Calu3 (cell line): ENCODE results near the gene KLRC4. TPM values are rescaled to one million over a fixed set of nuclear protein-coding genes. Genes with fewer than 3 reads are reported as not detected.

Experiments used
- BruUV-seq: library from RNA; stranded (reverse); fragments of 400-500 nt; replicated peaks from 2 replicates; lab custom pipeline; 2021; lab: Mats Ljungman, UMichigan
- CTCF ChIA-PET: fragments of 300-600 bp; sonication (Branson Sonifier 250); formaldehyde crosslinking; loops from one replicate; lab custom pipeline; 2022; ENCODE audit warnings: antibody characterized with exemption; lab: Charles Lee
- DNase-seq: peaks from one replicate; pipeline ENCODE4 v3.0.0; 2022
- H3K27ac Mint-ChIP-seq: one replicate; pipeline ENCODE4 v1.8.0; 2022; ENCODE audit warnings: mixed read lengths; ENCODE audit not compliant: unreplicated experiment
- H3K27me3 Mint-ChIP-seq: one replicate; pipeline ENCODE4 v1.8.0; 2022; ENCODE audit warnings: mixed read lengths; ENCODE audit not compliant: unreplicated experiment
- H3K36me3 Mint-ChIP-seq: one replicate; pipeline ENCODE4 v1.8.0; 2022; ENCODE audit warnings: mild to moderate bottlenecking, moderate library complexity, mixed read lengths; ENCODE audit not compliant: insufficient read depth, unreplicated experiment
- H3K4me1 Mint-ChIP-seq: one replicate; pipeline ENCODE4 v1.8.0; 2022; ENCODE audit warnings: mild to moderate bottlenecking, low read depth, mixed read lengths; ENCODE audit not compliant: unreplicated experiment
- H3K4me3 Mint-ChIP-seq: one replicate; pipeline ENCODE4 v1.8.0; 2022; ENCODE audit warnings: mild to moderate bottlenecking, low read depth, moderate library complexity, mixed read lengths; ENCODE audit not compliant: unreplicated experiment
- H3K9me3 Mint-ChIP-seq: one replicate; pipeline ENCODE4 v1.8.0; 2022; ENCODE audit warnings: low read depth, mixed read lengths; ENCODE audit not compliant: unreplicated experiment
- CTCF ChIP-seq: fragments of 200-600 bp; IDR thresholded peaks from one replicate; pipeline ENCODE4 v1.8.0; 2022; ENCODE audit warnings: antibody characterized with exemption; ENCODE audit not compliant: unreplicated experiment
- intact Hi-C: fragments of 100-400 bp; cut with micrococcal nuclease; formaldehyde crosslinking; loops from one replicate; pipeline ENCODE4 v1.10.0; 2022; ENCODE audit not compliant: unreplicated experiment
- total RNA-seq: library from RNA; stranded (reverse); gene quantifications from 2 replicates; pipeline ENCODE4 v1.2.3, GENCODE V29; 2022

KLRC4 gene
- total RNA-seq, 1 experiment from 2014 or later = not detected

- no peaks in the 10 kb centered on the region for H3K9me3 Mint-ChIP-seq
- no peak overlapping the region for H3K4me3 Mint-ChIP-seq
- intact Hi-C loops = loop anchor here (10.0 kb wide), 2 partner anchors 128 to 312 kb away; partner anchors contain the start of gene STYK1
- no peak for TF ChIP-seq CTCF
- H3K36me3 Mint-ChIP-seq = peaks cover 14% of the 10 kb centered on the region
- peaks cover 39% of the 10 kb centered on the region for H3K4me1 Mint-ChIP-seq
- no TSS peak for BruUV-seq
- H3K27ac Mint-ChIP-seq = no peak overlapping the region
- CTCF ChIA-PET = interaction anchor here (0.6 kb wide), 1 partner anchor 120 kb away, joined by 5 read pairs; no protein-coding TSS in a partner anchor
- no peak for DNase-seq
- H3K27me3 Mint-ChIP-seq = no peaks in the 10 kb centered on the region
Observed at GRCh38 chr12:10362828-10363657, 46.5 kb downstream of the KLRC4 start.

GRCh38 chr12:10362325-10362724, 47.2 kb downstream of the KLRC4 start:
- no peak for DNase-seq
- no TSS peak for BruUV-seq
- Mint-ChIP-seq H3K4me3 (no peak overlapping the region), H3K27me3 (no peaks in the 10 kb centered on the region), H3K4me1 (peaks cover 34% of the 10 kb centered on the region), H3K36me3 (peaks cover 14% of the 10 kb centered on the region), H3K27ac (no peak overlapping the region), H3K9me3 (no peaks in the 10 kb centered on the region)
- intact Hi-C loops = loop anchor here (10.0 kb wide), 2 partner anchors 128 to 312 kb away; partner anchors contain the start of gene STYK1
- CTCF ChIA-PET = interaction anchor here (0.6 kb wide), 1 partner anchor 119 kb away, joined by 5 read pairs; no protein-coding TSS in a partner anchor
- TF ChIP-seq CTCF = no peak

DNA sequence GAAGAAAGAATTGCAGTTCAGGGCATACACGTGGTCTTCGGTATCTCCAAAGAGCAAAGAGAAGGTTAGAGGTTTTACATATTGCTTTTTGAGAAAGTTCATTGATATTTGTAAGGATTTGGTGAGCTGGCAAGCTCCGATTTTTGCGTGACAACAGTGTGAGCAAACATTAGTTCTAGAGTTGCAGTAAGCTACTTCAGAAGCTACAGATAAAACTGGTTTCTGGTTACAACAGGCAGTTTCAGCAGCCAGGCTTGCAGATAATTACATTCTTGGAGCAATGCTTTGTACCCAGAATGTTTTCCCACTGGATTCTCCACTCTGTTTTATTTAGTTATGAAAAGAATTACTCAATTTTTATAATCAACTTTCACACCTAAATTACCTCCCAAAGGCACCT, 47.9 kb downstream of the KLRC4 start:
- Mint-ChIP-seq H3K27me3 (no peaks in the 10 kb centered on the region), H3K4me1 (peaks cover 34% of the 10 kb centered on the region)

DNA sequence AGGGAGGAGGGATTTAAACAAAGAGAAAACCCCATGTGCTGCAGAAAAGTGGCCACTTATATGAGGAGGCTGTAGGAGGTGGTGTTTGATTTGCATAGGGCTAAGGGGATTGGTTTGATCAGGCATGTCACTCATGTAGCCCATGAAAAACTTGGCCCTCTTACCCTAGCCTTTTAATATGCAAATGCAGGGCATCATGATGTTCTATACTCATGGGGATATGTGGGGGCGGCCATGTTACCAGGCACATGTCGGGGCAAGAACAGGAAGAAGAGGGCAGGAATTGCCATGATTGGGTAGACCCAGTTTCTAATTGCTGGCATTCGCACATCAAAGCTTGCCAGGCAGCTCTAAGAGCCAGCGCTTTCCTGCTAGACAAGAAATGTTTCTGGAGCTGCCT, 48.5 kb downstream of the KLRC4 start:
- no peaks in the 10 kb centered on the region for H3K9me3 Mint-ChIP-seq
- H3K36me3 Mint-ChIP-seq = peaks cover 14% of the 10 kb centered on the region
- H3K27ac Mint-ChIP-seq = no peak overlapping the region
- peak overlapping the region; percentile 48 for H3K4me3 Mint-ChIP-seq
- CTCF ChIA-PET = interaction anchor here (0.5 kb wide), 1 partner anchor 24 kb away, joined by 4 read pairs; no protein-coding TSS in a partner anchor
- H3K27me3 Mint-ChIP-seq = no peaks in the 10 kb centered on the region
- BruUV-seq = no TSS peak
- TF ChIP-seq CTCF = no peak
- intact Hi-C loops = loop anchor here (2.0 to 10.0 kb wide), 3 partner anchors 34 to 314 kb away; partner anchors contain the start of gene STYK1
- DNase-seq = peak; percentile 54
- H3K4me1 Mint-ChIP-seq = peaks cover 34% of the 10 kb centered on the region

More for the DNA sequence above, 47.9 kb downstream of the KLRC4 start:
- no peaks in the 10 kb centered on the region for H3K9me3 Mint-ChIP-seq
- no peak for DNase-seq
- no TSS peak for BruUV-seq
- no peak overlapping the region for H3K27ac Mint-ChIP-seq
- intact Hi-C loops = loop anchor here (2.0 to 10.0 kb wide), 3 partner anchors 33 to 313 kb away; partner anchors contain the start of gene STYK1
- H3K36me3 Mint-ChIP-seq = peaks cover 14% of the 10 kb centered on the region
- CTCF ChIA-PET = no interaction called here
- TF ChIP-seq CTCF = no peak
- peak overlapping the region; percentile 48 for H3K4me3 Mint-ChIP-seq
